Astrocyte of the cerebellum (primary cell): ENCODE results near the gene PMFBP1.
"Not testable (repeated sequence)": the region's sequence is repeated elsewhere in the genome, so short reads cannot be mapped to it uniquely, and the experiment has no call there.

Experiments
- DNase-seq: peaks from one replicate; pipeline ENCODE4 v3.0.0-alpha.2; 2011; ENCODE audit warnings: low read depth
- H3K4me3 ChIP-seq: 2 replicates; pipeline ENCODE4 v1.5.1; 2011; ENCODE audit warnings: mild to moderate bottlenecking, low read depth, low read length, moderate library complexity
- in situ Hi-C: cut with HindIII; loops from 2 replicates; pipeline ENCODE4 v1.10.0; 2017; ENCODE audit warnings: low sequenced_read_pairs
- TF ChIP-seq, protein P1 (sequence below): IDR thresholded peaks from 2 replicates; pipeline ENCODE4 v1.5.1; 2012; ENCODE audit warnings: low read length, low read depth, moderate library complexity, mild to moderate bottlenecking; ENCODE audit errors: missing control alignments

Gene PMFBP1

DNA sequence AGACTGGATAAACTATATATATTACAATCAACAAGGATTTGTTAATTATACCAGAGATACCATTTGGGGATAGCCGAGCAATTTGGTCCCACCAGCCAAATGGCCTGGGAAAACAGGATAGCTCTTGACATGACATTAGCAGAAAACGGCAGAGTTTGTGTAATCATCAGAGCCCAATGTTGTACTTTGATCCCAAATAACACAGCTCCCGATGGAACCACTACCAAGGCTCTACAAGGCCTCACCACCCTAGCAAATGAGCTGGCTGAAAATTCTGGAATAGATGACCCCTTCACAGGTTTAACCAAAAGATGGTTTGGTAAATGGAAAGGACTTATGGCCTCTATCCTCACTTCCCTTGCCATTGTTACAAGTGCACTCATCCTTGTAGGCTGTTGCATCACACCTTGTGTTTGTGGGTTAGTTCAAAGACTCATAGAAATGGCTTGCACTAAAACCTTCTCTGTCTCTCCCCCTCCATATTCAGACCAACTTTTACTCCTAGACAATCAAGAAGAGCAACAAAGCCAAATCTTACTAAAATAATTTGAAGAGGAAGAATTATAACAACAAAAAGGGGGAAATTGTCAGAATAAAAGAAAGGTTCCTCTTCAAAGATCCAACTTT, 88.1 kb downstream of the PMFBP1 start:
- TF ChIP-seq, protein P1, sequence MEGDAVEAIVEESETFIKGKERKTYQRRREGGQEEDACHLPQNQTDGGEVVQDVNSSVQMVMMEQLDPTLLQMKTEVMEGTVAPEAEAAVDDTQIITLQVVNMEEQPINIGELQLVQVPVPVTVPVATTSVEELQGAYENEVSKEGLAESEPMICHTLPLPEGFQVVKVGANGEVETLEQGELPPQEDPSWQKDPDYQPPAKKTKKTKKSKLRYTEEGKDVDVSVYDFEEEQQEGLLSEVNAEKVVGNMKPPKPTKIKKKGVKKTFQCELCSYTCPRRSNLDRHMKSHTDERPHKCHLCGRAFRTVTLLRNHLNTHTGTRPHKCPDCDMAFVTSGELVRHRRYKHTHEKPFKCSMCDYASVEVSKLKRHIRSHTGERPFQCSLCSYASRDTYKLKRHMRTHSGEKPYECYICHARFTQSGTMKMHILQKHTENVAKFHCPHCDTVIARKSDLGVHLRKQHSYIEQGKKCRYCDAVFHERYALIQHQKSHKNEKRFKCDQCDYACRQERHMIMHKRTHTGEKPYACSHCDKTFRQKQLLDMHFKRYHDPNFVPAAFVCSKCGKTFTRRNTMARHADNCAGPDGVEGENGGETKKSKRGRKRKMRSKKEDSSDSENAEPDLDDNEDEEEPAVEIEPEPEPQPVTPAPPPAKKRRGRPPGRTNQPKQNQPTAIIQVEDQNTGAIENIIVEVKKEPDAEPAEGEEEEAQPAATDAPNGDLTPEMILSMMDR: no peak
- H3K4me3 ChIP-seq: no peak overlapping the region
- DNase-seq: no peak
- in situ Hi-C loops: no loop called here

DNA sequence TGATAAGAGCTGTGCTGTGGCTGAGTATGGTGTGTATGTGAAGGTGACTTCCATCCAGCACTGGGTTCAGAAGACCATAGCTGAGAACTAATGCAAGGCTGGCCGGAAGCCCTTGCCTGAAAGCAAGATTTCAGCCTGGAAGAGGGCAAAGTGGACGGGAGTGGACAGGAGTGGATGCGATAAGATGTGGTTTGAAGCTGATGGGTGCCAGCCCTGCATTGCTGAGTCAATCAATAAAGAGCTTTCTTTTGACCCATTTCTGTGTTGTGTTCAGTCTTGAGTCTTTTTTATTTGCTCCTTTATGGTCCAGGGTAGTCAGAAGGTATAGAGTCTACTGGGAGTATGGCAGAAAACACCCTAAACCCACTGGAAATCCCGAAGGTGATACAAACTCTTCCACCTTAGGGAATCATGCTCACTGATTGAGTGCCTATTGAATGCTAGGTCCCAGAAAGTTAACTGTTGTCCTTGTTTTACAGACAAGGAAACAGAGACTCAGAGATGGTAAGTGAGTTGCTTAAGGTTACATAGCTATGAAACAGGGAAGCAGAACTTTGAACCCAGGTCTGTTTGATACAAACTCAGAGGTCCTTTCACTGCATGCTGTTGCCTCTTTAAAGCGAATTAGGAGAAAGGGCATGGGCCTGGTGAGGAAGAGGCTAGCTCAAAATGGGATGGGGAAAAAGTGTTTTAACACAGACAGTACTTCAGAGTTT, 94.8 kb downstream of the PMFBP1 start:
- DNase-seq, H3K4me3 ChIP-seq, in situ Hi-C loops: not testable (repeated sequence)

DNA sequence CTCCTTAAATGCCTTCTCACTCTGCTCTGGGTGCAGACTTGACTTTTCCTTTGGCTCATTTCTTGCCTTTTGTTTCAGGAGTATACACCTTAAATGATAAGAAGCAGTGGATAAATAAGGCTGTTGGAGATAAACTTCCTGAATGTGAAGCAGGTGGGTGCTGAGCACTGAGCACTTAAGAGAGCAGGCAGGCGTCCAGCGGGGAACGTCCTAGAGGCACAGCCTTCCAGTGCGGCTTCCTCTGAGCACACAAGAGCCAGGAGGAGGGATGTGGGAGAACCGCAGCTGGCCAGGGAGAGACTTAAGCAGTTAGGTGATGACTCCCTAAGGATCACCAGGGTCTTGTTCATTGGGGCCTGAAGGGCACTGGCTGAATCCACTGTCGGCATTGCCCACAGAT, 96.9 kb downstream of the PMFBP1 start:
- in situ Hi-C loops, DNase-seq, H3K4me3 ChIP-seq: not testable (repeated sequence)

DNA sequence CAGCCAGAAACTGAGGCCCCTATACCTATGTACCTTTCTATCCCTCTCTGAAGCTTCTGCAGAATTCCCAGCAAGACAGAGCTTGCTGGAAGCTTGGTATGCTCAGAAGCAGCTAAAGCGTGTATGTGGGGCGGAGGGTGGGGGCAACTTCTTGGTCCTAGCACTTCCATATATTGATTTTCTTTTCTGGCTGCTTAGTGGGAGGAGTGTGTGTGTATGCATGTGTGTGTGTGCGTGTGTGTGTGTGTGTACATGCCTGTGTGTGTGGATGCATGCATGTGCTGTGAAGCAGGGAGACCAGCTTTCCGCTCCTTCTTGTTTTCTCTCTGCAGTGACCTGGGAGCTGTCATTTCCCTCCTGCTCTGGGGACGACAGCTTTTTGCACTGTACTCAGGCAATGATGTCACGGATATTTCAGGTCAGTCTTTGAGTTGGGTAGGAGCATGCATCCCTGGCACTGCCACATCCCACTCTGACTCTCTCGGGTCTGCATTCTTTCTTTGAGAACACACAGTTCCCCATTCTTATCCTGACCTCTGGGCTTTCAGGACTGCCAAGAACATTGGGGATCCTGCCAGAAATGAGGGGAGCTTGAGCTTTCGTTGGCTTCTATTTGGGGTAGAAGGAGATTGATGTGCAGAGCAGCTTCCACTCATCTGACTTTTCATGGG, 98.3 kb downstream of the PMFBP1 start:
- TF ChIP-seq, protein P1: no peak
- DNase-seq: no peak

DNA sequence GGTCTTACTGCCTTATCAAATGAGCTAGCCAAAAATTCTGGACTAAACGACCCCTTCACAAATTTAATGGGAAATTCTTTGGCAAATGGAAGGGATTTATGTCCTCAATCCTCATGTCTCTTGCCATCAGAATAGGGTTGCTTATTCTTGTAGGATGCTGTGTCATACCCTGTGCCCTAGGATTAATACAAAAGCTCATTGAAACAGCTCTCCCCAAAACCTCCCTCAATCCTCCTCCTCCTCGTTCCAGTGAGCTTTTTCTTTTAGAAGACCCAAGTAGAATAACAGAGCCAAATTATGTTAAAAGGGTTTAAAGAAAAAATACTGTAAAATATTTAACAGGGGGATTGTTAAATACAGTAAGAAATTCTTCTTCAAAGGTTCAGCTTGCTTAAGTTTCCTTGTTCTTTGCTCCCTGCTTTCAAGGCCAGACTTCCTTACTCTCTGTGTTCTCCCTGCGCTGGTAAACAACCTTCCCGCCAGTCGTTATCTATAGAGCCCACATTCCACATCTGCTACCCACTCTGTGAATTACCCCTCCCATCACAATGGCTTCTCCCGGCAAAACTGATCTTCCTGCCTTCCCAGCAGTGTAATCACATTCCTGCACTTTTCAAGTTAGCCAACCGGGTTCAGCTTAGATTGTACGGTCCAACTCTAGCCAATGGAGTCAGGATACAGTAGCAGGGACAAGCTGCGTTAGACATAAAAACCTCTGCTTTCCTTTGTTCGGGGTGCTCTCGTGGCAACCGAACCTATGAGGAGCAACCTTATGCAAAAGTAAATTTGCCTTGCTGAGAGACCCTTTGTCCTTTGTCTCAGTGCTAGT, 99.2 kb downstream of the PMFBP1 start:
- TF ChIP-seq, protein P1: no peak
- in situ Hi-C loops: no loop called here
- no peak overlapping the region for H3K4me3 ChIP-seq
- no peak for DNase-seq

More for the DNA sequence above, 98.3 kb downstream of the PMFBP1 start:
- H3K4me3 ChIP-seq: no peak overlapping the region
- in situ Hi-C loops: no loop called here
